GM23338 (cell line): ENCODE data around the gene GOLM1. TPM values are rescaled to one million over a fixed set of nuclear protein-coding genes. Genes with fewer than 3 reads are reported as not detected.

ENCODE experiments used
- ATAC-seq: fragments of 200-7000 bp; cut with Tn5 transposase; 3 replicates; pipeline ENCODE4 v1.9.1; 2020
- DNase-seq: peaks from one replicate; pipeline ENCODE4 v3.0.0-alpha.2; 2015; ENCODE audit warnings: low spot score
- H2AFZ ChIP-seq: fragments of 200-600 bp; sonication (generic); 2 replicates; pipeline ENCODE4 v1.8.0; 2016; ENCODE audit warnings: antibody characterized with exemption, mild to moderate bottlenecking, moderate library complexity
- H3F3A ChIP-seq: fragments of 200-600 bp; sonication (generic); replicated peaks from 2 replicates; pipeline ENCODE4 v1.8.0; 2017; ENCODE audit warnings: antibody characterized with exemption, mixed run types, low read depth
- H3K27ac ChIP-seq: fragments of 200-600 bp; sonication (generic); 2 replicates; pipeline ENCODE4 v1.6.1; 2016; ENCODE audit warnings: low read depth
- H3K27me3 ChIP-seq: fragments of 200-600 bp; sonication (generic); 2 replicates; pipeline ENCODE4 v1.8.0; 2016; ENCODE audit warnings: mild to moderate bottlenecking, mixed run types, moderate library complexity; ENCODE audit not compliant: insufficient read depth
- H3K36me3 ChIP-seq: fragments of 200-600 bp; sonication (generic); 2 replicates; pipeline ENCODE4 v1.8.0; 2016; ENCODE audit warnings: mild to moderate bottlenecking; ENCODE audit not compliant: insufficient read depth
- H3K4me1 ChIP-seq: fragments of 200-600 bp; sonication (generic); 2 replicates; pipeline ENCODE4 v1.8.0; 2016; ENCODE audit warnings: mild to moderate bottlenecking, moderate library complexity; ENCODE audit not compliant: insufficient read depth
- H3K4me2 ChIP-seq: fragments of 200-600 bp; sonication (generic); 2 replicates; pipeline ENCODE4 v1.7.1; 2017; ENCODE audit warnings: mixed run types
- H3K4me3 ChIP-seq: fragments of 200-600 bp; sonication (generic); 2 replicates; pipeline ENCODE4 v1.6.1; 2016; ENCODE audit warnings: mixed run types
- H3K79me2 ChIP-seq: fragments of 200-600 bp; sonication (generic); replicated peaks from 2 replicates; pipeline ENCODE4 v1.8.0; 2017; ENCODE audit warnings: mild to moderate bottlenecking; ENCODE audit not compliant: insufficient read depth
- H3K9me2 ChIP-seq: fragments of 200-600 bp; sonication (generic); 2 replicates; pipeline ENCODE4 v1.8.0; 2017; ENCODE audit not compliant: insufficient read depth
- H4K20me1 ChIP-seq: fragments of 200-600 bp; sonication (generic); replicated peaks from 2 replicates; pipeline ENCODE4 v1.8.0; 2017; ENCODE audit warnings: mild to moderate bottlenecking; ENCODE audit not compliant: insufficient read depth
- H3K27ac Mint-ChIP-seq: 2 replicates; pipeline ENCODE4 v1.8.0; 2020; ENCODE audit warnings: inconsistent platforms, mild to moderate bottlenecking, moderate library complexity, mixed read lengths
- H3K27me3 Mint-ChIP-seq: 3 replicates; pipeline ENCODE4 v1.8.0; 2022; ENCODE audit warnings: low read depth, mild to moderate bottlenecking, moderate library complexity, mixed read lengths, inconsistent platforms; ENCODE audit not compliant: insufficient read depth, poor library complexity
- H3K36me3 Mint-ChIP-seq: 3 replicates; pipeline ENCODE4 v1.8.0; 2021; ENCODE audit warnings: low read depth, mild to moderate bottlenecking, inconsistent platforms, moderate library complexity, mixed read lengths
- H3K4me1 Mint-ChIP-seq: 3 replicates; pipeline ENCODE4 v1.8.0; 2020; ENCODE audit warnings: mild to moderate bottlenecking, inconsistent platforms, mixed read lengths
- H3K4me3 Mint-ChIP-seq: 3 replicates; pipeline ENCODE4 v1.8.0; 2021; ENCODE audit warnings: moderate library complexity, mild to moderate bottlenecking, inconsistent platforms, mixed read lengths
- H3K9me3 Mint-ChIP-seq: 3 replicates; pipeline ENCODE4 v1.8.0; 2020; ENCODE audit warnings: moderate library complexity, mild to moderate bottlenecking, inconsistent platforms, mixed read lengths
- CREB1 ChIP-seq: fragments of 250-450 bp; sonication (Bioruptor Pico); IDR thresholded peaks from 2 replicates; pipeline ENCODE4 v1.5.0; 2020; ENCODE audit warnings: low read depth, mild to moderate bottlenecking, moderate library complexity
- EZH2 ChIP-seq: fragments of 200-600 bp; sonication (generic); IDR thresholded peaks from one replicate; pipeline ENCODE4 v1.8.0; 2017; ENCODE audit warnings: antibody characterized with exemption, mild to moderate bottlenecking, low read depth; ENCODE audit not compliant: unreplicated experiment
- JUNB ChIP-seq: IDR thresholded peaks from one replicate; pipeline ENCODE4 v1.6.1; 2016; ENCODE audit warnings: antibody characterized with exemption; ENCODE audit not compliant: unreplicated experiment
- NANOG ChIP-seq: IDR thresholded peaks from 2 replicates; pipeline ENCODE4 v1.6.1; 2016; ENCODE audit warnings: antibody characterized with exemption, borderline replicate concordance
- POLR2AphosphoS5 ChIP-seq: IDR thresholded peaks from 2 replicates; pipeline ENCODE4 v1.6.1; 2016; ENCODE audit warnings: antibody characterized with exemption, low read depth
- STAT1 ChIP-seq: IDR thresholded peaks from one replicate; pipeline ENCODE4 v1.6.1; 2016; ENCODE audit warnings: antibody characterized with exemption; ENCODE audit not compliant: unreplicated experiment
- ZNF114 ChIP-seq: fragments of 250-450 bp; sonication (Bioruptor Pico); IDR thresholded peaks from 2 replicates; pipeline ENCODE4 v1.5.0; 2020; ENCODE audit warnings: mild to moderate bottlenecking, moderate library complexity
- ZNF331 ChIP-seq: fragments of 250-450 bp; sonication (Bioruptor Pico); IDR thresholded peaks from 2 replicates; pipeline ENCODE4 v1.5.0; 2020; ENCODE audit warnings: low read depth, mild to moderate bottlenecking, moderate library complexity
- polyA plus RNA-seq: library from polyadenylated mRNA; unstranded; fragments of >200 nt; fragmentation: Nextera tagmentation; extraction: Ambion mirVana; gene quantifications from 2 replicates; pipeline ENCODE4 v1.2.1, GENCODE V29; 2016
- total RNA-seq: library from RNA; depleted of rRNA; stranded (reverse); fragments of >200 nt; shearing (Covaris generic); gene quantifications from 2 replicates; pipeline ENCODE4 v1.2.3, GENCODE V29; 2014
- TF ChIP-seq, protein P1 (sequence below): IDR thresholded peaks from 2 replicates; pipeline ENCODE4 v1.6.1; 2016; ENCODE audit warnings: antibody characterized with exemption
- TF ChIP-seq, protein P2 (sequence below): IDR thresholded peaks from one replicate; pipeline ENCODE4 v1.6.1; 2018; ENCODE audit warnings: antibody characterized with exemption; ENCODE audit not compliant: unreplicated experiment
- TF ChIP-seq, protein P3 (sequence below), 2 experiments: fragments of 200-600 bp in 1 of 2; sonication (generic) in 1 of 2; conservative IDR thresholded peaks; 2 replicates each; pipeline versions ENCODE4 v1.5.1 to v1.6.1; 2016 to 2017; ENCODE audit warnings: antibody characterized with exemption in 2 of 2, low read depth in 2 of 2, mild to moderate bottlenecking in 2 of 2, moderate library complexity in 1 of 2

GOLM1 gene
- total and polyA plus RNA-seq, 2 experiments from 2014 or later = 58.3 to 92.4 TPM

DNA sequence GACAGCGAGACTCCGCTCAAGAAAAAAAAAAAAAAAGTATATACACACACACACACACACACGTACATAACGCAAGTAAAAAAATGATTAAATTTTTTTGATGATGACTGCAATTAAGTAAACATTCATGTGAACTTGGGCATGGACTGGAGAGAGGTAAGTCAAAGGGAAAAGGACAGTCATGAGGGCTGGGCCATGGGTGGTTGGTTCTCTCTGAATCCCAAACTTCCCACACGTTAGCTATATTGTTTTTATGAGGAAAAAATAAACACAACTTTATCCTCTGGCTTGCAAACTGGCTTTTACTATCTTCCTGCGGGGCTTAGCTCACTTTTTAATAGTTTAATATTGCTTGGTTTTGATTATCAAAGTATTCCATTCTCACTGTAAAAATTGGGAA, 53.7 kb downstream of the GOLM1 start:
- H3K4me3 Mint-ChIP-seq = no peak overlapping the region
- no peaks in the 10 kb centered on the region for H3F3A ChIP-seq
- H3K27me3 Mint-ChIP-seq = peaks cover 2% of the 10 kb centered on the region
- H3K27ac ChIP-seq = no peak overlapping the region
- no peaks in the 10 kb centered on the region for H3K4me1 ChIP-seq
- no peaks in the 10 kb centered on the region for H3K27me3 ChIP-seq
- no peak for TF ChIP-seq STAT1
- TF ChIP-seq, protein P1, sequence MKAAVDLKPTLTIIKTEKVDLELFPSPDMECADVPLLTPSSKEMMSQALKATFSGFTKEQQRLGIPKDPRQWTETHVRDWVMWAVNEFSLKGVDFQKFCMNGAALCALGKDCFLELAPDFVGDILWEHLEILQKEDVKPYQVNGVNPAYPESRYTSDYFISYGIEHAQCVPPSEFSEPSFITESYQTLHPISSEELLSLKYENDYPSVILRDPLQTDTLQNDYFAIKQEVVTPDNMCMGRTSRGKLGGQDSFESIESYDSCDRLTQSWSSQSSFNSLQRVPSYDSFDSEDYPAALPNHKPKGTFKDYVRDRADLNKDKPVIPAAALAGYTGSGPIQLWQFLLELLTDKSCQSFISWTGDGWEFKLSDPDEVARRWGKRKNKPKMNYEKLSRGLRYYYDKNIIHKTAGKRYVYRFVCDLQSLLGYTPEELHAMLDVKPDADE = no peak
- TF ChIP-seq, protein P2, sequence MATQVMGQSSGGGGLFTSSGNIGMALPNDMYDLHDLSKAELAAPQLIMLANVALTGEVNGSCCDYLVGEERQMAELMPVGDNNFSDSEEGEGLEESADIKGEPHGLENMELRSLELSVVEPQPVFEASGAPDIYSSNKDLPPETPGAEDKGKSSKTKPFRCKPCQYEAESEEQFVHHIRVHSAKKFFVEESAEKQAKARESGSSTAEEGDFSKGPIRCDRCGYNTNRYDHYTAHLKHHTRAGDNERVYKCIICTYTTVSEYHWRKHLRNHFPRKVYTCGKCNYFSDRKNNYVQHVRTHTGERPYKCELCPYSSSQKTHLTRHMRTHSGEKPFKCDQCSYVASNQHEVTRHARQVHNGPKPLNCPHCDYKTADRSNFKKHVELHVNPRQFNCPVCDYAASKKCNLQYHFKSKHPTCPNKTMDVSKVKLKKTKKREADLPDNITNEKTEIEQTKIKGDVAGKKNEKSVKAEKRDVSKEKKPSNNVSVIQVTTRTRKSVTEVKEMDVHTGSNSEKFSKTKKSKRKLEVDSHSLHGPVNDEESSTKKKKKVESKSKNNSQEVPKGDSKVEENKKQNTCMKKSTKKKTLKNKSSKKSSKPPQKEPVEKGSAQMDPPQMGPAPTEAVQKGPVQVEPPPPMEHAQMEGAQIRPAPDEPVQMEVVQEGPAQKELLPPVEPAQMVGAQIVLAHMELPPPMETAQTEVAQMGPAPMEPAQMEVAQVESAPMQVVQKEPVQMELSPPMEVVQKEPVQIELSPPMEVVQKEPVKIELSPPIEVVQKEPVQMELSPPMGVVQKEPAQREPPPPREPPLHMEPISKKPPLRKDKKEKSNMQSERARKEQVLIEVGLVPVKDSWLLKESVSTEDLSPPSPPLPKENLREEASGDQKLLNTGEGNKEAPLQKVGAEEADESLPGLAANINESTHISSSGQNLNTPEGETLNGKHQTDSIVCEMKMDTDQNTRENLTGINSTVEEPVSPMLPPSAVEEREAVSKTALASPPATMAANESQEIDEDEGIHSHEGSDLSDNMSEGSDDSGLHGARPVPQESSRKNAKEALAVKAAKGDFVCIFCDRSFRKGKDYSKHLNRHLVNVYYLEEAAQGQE = no peak
- no peak for TF ChIP-seq ZNF331 (CRISPR knock-in tag)
- no peak for TF ChIP-seq POLR2AphosphoS5
- TF ChIP-seq JUNB = no peak
- no peak for TF ChIP-seq EZH2
- no peak for TF ChIP-seq NANOG
- TF ChIP-seq, protein P3, sequence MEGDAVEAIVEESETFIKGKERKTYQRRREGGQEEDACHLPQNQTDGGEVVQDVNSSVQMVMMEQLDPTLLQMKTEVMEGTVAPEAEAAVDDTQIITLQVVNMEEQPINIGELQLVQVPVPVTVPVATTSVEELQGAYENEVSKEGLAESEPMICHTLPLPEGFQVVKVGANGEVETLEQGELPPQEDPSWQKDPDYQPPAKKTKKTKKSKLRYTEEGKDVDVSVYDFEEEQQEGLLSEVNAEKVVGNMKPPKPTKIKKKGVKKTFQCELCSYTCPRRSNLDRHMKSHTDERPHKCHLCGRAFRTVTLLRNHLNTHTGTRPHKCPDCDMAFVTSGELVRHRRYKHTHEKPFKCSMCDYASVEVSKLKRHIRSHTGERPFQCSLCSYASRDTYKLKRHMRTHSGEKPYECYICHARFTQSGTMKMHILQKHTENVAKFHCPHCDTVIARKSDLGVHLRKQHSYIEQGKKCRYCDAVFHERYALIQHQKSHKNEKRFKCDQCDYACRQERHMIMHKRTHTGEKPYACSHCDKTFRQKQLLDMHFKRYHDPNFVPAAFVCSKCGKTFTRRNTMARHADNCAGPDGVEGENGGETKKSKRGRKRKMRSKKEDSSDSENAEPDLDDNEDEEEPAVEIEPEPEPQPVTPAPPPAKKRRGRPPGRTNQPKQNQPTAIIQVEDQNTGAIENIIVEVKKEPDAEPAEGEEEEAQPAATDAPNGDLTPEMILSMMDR (conservative IDR thresholded peaks at IDR 0.05; ENCODE audit: low read depth in 2 of 2) = no peak
- TF ChIP-seq ZNF114 (CRISPR knock-in tag) = no peak
- TF ChIP-seq CREB1 (CRISPR knock-in tag) = no peak
- H4K20me1 ChIP-seq = peaks cover 4% of the 10 kb centered on the region; the same call in 1 of the 2 replicates
- no peaks in the 10 kb centered on the region for H3K79me2 ChIP-seq
- H3K36me3 ChIP-seq = no peaks in the 10 kb centered on the region; the same call in 1 of the 2 replicates
- peaks cover 2% of the 10 kb centered on the region; the same call in 2 of the 3 replicates for H3K36me3 Mint-ChIP-seq
- DNase-seq = no peak
- H3K4me3 ChIP-seq = no peak overlapping the region
- no peaks in the 10 kb centered on the region for H3K9me3 Mint-ChIP-seq
- H3K4me2 ChIP-seq = no peak overlapping the region
- H2AFZ ChIP-seq = no peak overlapping the region
- H3K9me2 ChIP-seq = no peaks in the 10 kb centered on the region
- H3K4me1 Mint-ChIP-seq = no peaks in the 10 kb centered on the region; the same call in 2 of the 3 replicates
- no peak for ATAC-seq
- no peak overlapping the region for H3K27ac Mint-ChIP-seq
